ES-I3 (cell line): ENCODE data around the gene INIP.

Experiments used
- H3K36me3 ChIP-seq: 2 replicates; pipeline ENCODE4 v1.6.1; 2013; ENCODE audit warnings: mild to moderate bottlenecking, low read length, control low read depth, moderate library complexity; ENCODE audit not compliant: insufficient read depth
- H3K4me1 ChIP-seq: 2 replicates; pipeline ENCODE4 v1.6.1; 2013; ENCODE audit warnings: mild to moderate bottlenecking, control low read depth, low read length; ENCODE audit not compliant: insufficient read depth
- H3K9ac ChIP-seq: 2 replicates; pipeline ENCODE4 v1.6.1; 2013; ENCODE audit warnings: low read depth, mild to moderate bottlenecking, low read length, moderate library complexity
- H3K9me3 ChIP-seq: 2 replicates; pipeline ENCODE4 v1.6.1; 2013; ENCODE audit warnings: mild to moderate bottlenecking, low read length, moderate library complexity; ENCODE audit not compliant: control insufficient read depth, insufficient read depth

Gene INIP

DNA sequence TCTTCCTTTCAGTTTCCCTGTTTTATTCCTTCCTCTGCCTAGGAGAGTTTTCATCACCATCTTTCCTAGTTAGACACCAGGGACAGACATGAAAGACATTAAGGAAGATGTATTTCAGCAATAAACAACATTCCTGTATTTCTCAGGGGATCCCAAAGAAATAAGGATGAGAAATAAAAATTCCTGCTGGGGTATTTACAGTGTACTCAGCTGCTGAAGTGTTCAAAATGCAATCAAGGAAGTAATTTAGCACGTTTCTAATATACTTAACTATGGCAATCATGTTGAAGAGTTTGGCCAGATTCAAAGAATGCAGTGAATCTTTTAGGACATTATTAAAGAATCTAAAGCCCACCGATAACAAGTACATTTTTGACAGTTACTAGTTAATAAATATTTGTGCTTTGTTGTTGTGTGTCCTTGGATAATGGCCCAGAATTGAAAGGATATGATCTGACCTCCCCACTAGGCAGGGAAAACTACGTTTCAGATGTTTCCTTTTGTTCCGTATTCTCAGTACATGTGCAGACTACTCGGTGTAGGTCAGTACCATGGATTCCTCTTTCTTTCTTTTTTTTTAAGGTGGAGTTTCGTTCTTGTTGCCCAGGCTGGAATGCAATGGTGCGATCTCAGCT is 46.8 kb downstream of the INIP start:
- no peak overlapping the region for H3K9ac ChIP-seq
- no peaks in the 10 kb centered on the region for H3K9me3 ChIP-seq
- no peaks in the 10 kb centered on the region for H3K36me3 ChIP-seq
- no peaks in the 10 kb centered on the region for H3K4me1 ChIP-seq

DNA sequence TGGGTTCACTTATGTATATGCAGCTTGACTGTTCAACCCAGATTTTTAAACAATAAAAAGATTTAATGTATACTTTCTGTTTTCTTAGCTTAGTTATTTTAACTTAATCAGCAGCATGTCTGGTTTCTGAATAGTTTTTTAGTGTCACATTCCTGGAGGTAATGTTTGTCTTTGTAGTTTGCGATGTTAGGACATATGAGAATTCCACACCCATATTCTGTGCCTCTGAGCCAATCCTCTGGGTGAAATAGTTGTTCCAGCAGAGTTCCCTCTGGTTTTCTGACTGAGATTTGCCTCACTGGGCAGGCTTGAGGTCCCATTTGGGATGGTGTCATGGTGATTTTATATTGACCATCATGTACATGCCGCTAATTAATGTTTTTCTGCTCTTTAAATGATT is 48.6 kb downstream of the INIP start:
- H3K4me1 ChIP-seq: no peaks in the 10 kb centered on the region
- no peaks in the 10 kb centered on the region for H3K9me3 ChIP-seq
- no peak overlapping the region for H3K9ac ChIP-seq
- no peaks in the 10 kb centered on the region for H3K36me3 ChIP-seq

DNA sequence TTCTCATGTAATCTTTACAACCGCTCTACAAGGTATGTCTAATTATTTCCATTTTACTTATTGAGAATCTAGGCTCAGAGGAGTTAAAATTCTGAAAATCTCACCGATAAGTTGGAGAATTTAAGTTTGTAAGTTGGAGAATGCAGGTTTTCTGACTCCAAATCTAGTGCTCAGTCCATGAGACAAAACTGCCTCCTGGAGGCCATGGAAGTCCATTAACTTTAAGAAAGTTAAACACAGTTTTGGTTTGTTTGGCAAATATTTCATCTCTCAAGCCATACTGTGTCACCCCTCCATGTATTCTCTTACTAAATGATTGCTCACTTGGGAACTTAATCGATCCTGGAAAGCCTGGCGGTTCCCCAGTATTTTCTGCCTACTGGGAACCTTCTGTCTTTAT is 52.6 kb downstream of the INIP start:
- no peaks in the 10 kb centered on the region for H3K4me1 ChIP-seq
- no peaks in the 10 kb centered on the region for H3K36me3 ChIP-seq
- H3K9me3 ChIP-seq: no peaks in the 10 kb centered on the region
- no peak overlapping the region for H3K9ac ChIP-seq

GRCh38 chr9:112664531-112664930 is 53.4 kb downstream of the INIP start:
- Histone ChIP-seq H3K36me3 (no peaks in the 10 kb centered on the region), H3K9me3 (no peaks in the 10 kb centered on the region), H3K4me1 (no peaks in the 10 kb centered on the region), H3K9ac (no peak overlapping the region)

DNA sequence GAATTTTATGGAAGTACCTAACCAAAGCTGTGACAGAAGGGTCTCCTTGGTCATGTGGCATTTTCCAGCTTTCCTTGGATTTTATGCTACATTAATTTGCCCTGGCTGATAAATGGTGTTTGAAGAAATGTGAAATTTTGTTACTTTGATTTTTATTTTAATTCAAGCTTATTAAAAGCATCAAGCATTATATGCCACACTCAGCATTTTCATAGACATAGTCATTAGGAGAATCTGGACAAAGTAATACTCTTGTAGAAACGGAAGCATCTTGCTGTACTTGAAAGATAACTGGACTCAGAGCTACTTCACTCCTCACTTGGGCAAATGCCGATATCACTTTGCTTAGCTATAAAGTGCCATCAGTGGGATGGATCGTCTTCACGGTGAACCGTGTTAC is 54.2 kb downstream of the INIP start:
- Histone ChIP-seq H3K9me3 (no peaks in the 10 kb centered on the region), H3K9ac (no peak overlapping the region), H3K36me3 (no peaks in the 10 kb centered on the region), H3K4me1 (no peaks in the 10 kb centered on the region)

DNA sequence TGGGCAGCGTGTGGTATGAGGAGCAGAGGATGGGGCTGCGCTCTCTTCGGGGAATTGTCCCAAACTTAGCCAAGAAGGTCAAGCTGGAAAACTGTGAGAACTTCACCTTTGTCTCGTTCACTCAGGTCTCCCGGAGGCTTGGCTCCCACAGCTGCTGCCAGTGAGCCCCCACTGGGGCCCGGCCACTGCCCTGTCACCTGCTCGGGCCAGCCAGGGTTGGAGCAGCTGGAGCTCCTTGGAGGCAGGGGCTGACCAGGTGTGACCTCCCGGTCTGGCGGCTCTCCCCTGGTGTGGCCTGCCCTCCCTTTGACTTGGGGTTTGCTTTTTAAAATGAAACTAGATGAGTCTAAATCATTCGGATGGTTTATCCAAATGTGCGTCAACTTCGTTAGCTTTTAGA is 58.0 kb downstream of the INIP start:
- Histone ChIP-seq H3K4me1 (peaks cover 8% of the 10 kb centered on the region; the same call in 1 of the 2 replicates), H3K36me3 (no peaks in the 10 kb centered on the region), H3K9me3 (no peaks in the 10 kb centered on the region), H3K9ac (no peak overlapping the region)

DNA sequence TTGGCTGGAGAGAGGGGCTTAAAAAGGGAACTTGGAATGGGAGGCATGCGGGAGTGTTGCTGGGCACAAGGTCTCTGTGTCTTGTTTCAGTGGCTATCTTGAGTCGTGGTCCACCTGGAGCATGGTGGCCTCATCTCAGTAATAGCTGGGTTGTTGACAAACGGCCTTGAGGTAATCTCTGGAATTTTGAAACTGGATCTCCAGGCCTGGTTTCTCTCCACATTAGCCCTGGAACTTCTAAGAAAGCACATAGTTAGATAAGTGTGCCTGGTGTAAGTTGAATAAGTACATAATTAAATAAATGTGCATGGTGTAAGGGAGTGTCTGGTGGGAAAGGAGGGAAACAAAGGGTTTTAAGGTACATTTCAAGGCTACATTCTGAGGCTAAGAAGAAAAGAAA is 62.2 kb downstream of the INIP start:
- H3K36me3 ChIP-seq: no peaks in the 10 kb centered on the region
- H3K9me3 ChIP-seq: no peaks in the 10 kb centered on the region
- no peak overlapping the region for H3K9ac ChIP-seq
- peaks cover 18% of the 10 kb centered on the region for H3K4me1 ChIP-seq

DNA sequence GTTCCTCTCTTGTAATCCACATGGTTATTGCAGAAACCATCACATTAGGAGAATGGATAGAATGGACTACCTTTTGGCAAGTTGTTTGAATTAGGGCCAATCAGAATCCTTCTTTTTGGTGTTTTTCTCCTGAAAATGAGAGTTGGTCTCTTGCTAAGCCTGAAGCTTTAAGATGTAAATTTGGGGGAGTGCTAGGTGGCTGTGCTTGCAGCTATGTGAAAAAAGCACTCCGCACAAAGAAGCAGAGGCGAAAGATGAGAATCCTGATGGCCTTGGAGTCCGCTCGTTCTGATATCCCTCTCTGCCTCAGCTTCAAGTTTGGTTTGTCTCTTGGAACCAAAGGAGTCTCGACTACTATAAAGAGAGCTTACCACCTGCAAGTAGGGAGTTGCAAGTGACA is 63.6 kb downstream of the INIP start:
- Histone ChIP-seq H3K4me1 (peaks cover 18% of the 10 kb centered on the region), H3K9ac (peak overlapping the region; percentile 25; the same call in 1 of the 2 replicates), H3K36me3 (no peaks in the 10 kb centered on the region), H3K9me3 (0 out of 2 replicates have a peak, but pooled peaks cover 2% of the 10 kb centered on the region)

DNA sequence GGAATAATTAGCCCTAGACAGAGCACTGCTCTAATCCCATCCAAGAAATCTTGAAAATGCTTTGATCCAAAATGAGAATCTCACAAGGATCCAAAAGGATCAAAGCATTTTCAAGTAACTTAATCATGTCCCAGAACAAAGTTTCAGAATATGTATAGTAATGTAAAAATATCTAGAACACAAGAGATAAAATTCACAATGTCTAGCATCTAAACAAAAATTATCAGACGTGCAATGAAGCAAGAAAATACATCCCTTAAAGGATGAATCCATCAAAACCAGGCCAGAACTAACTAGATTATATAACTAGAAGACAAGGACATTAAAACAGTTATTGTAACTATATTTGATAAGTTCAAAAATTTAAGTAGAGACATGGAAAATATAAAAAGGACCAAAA is 69.3 kb downstream of the INIP start:
- Histone ChIP-seq H3K9me3 (0 out of 2 replicates have a peak, but pooled peaks cover 2% of the 10 kb centered on the region), H3K9ac (no peak overlapping the region), H3K4me1 (peaks cover 5% of the 10 kb centered on the region; the same call in 1 of the 2 replicates), H3K36me3 (no peaks in the 10 kb centered on the region)

GRCh38 chr9:112647596-112647995 is 70.3 kb downstream of the INIP start:
- Histone ChIP-seq H3K9me3 (0 out of 2 replicates have a peak, but pooled peaks cover 2% of the 10 kb centered on the region), H3K36me3 (no peaks in the 10 kb centered on the region), H3K9ac (no peak overlapping the region), H3K4me1 (no peaks in the 10 kb centered on the region)

DNA sequence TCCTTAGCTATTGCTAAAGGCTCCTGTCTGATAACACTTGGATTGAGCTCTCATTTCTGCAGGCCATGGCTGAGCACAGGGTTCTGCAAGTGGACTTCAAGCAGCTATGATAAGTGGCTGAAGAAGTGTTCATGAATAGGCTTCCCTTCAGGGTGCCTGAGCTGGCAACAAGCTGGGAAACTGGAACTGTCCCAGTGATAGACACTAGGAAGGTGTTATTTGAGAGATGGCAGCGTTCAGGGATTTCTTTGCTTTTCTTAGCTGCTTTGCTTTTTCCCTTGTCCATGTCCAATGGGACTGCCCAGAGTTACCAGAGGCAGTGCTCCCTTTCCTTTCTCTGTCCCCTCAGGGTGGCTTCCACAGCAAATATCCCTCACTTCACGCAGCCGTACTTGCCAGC is 75.8 kb downstream of the INIP start:
- Histone ChIP-seq H3K9ac (no peak overlapping the region), H3K9me3 (0 out of 2 replicates have a peak, but pooled peaks cover 4% of the 10 kb centered on the region), H3K36me3 (no peaks in the 10 kb centered on the region), H3K4me1 (no peaks in the 10 kb centered on the region)

GRCh38 chr9:112640311-112640710 is 77.6 kb downstream of the INIP start:
- Histone ChIP-seq H3K9ac (no peak overlapping the region), H3K4me1 (no peaks in the 10 kb centered on the region), H3K9me3 (0 out of 2 replicates have a peak, but pooled peaks cover 4% of the 10 kb centered on the region), H3K36me3 (no peaks in the 10 kb centered on the region)
